Bronchial epithelial cell (primary cell): ENCODE measurements around the gene AATK. TPM values are rescaled to one million over a fixed set of nuclear protein-coding genes. Genes with fewer than 3 reads are reported as not detected.

Source experiments
- DNase-seq: peaks from one replicate; pipeline ENCODE4 v3.0.0-alpha.2; 2010; ENCODE audit warnings: low read depth
- FAIRE-seq: peaks from 2 replicates; lab custom pipeline; 2011; peaks lifted over from hg19 to GRCh38; lab: Jason Lieb, UNC
- H3K27me3 ChIP-seq: 2 replicates; pipeline ENCODE4 v1.5.1; 2011; ENCODE audit warnings: low read length; ENCODE audit not compliant: control insufficient read depth, insufficient read depth
- H3K36me3 ChIP-seq: 2 replicates; pipeline ENCODE4 v1.5.1; 2011; ENCODE audit warnings: low read length; ENCODE audit not compliant: control insufficient read depth, insufficient read depth
- H3K4me3 ChIP-seq: 2 replicates; pipeline ENCODE4 v1.5.1; 2011; ENCODE audit warnings: mild to moderate bottlenecking, low read depth, low read length, control low read depth
- CTCF ChIP-seq: IDR thresholded peaks from 2 replicates; pipeline ENCODE4 v1.5.1; 2011; ENCODE audit warnings: mild to moderate bottlenecking, moderate library complexity, low read length, control low read depth, inconsistent platforms; ENCODE audit not compliant: insufficient read depth, severe bottlenecking
- total RNA-seq: library from RNA; depleted of rRNA; stranded (reverse); fragments of >200 nt; gene quantifications from 2 replicates; pipeline ENCODE4 v1.2.1, GENCODE V29; 2014

Gene AATK
- total RNA-seq, 1 donor from 2014 or later: 0.79 TPM

DNA sequence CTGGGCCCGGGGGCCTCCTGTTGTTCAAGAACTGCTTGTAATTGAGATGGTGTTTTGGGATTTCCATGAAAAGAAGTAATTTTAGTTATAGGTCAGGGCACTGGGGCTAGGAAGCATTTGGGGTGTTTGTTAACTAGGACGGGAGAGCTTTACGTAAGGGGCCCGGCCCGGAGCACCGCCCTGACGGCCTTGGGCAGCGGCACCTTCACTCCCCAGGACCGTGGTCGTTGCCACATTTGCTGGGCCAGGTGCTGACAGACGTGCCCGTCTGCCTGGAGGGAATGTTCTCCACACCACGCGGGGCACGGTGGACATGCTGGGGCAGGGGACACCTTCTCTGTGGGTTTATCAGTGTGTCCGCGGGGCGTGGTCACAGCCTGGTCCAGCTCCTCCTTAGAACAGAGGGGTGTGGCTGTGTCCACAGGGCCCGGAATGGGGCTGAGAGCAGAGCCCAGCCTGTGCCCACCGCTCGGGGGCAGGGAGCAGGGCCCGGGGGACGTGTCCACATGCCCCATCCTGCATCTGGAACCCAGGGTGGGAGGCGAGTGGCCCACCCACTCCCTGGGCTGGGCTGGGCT is 73.4 kb downstream of the AATK start:
- no peaks in the 10 kb centered on the region for H3K27me3 ChIP-seq
- DNase-seq (peak; percentile 37), FAIRE-seq (no peak)
- H3K36me3 ChIP-seq: peaks cover 12% of the 10 kb centered on the region
- TF ChIP-seq CTCF: no peak
- H3K4me3 ChIP-seq: no peak overlapping the region

DNA sequence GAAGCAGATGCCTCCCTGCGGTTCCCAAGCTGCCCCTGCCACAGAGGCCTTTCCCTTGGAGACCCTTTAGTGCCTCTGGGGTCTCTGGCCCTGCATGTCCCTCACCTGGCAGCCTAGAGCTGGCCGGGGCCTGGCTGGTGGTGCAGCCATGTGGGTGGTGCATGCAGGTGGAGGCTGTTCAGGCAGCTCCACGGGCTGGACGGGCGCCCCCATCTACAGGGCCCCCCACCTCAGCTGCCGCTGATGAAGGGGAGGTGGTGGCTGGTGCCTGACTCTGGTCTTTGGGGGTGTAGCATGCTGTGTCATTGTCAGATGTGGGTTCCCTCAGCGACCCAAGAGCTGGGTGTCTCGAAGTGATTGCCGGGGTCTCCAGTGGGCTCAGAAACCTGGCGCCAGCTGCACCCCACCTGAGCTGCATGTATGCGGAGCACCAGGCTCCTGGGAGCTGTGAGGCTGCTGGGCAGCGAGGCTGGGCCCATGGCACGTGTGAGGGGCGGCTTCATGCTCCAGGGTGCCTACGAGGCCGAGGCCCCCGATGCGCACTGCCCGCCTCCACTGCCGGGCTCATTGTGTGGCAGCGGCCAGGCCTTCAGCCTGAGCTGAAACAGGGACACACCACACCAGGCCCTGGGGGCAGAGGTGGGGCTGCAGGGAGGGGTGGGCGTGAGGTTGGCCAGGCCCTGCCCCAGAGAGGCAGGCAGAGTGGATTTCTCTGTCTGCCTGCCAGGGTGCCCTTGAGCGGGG is 74.1 kb downstream of the AATK start:
- peaks cover 14% of the 10 kb centered on the region for H3K36me3 ChIP-seq
- no peak for FAIRE-seq
- DNase-seq: no peak
- no peak overlapping the region for H3K4me3 ChIP-seq
- no peaks in the 10 kb centered on the region for H3K27me3 ChIP-seq
- no peak for TF ChIP-seq CTCF

GRCh38 chr17:81091154-81091553 is 74.9 kb downstream of the AATK start:
- no peak overlapping the region for H3K4me3 ChIP-seq
- no peak for TF ChIP-seq CTCF
- H3K36me3 ChIP-seq: peaks cover 18% of the 10 kb centered on the region
- no peak for DNase-seq
- no peaks in the 10 kb centered on the region for H3K27me3 ChIP-seq
- no peak for FAIRE-seq

- no peaks in the 10 kb centered on the region for H3K27me3 ChIP-seq
- H3K36me3 ChIP-seq: peaks cover 19% of the 10 kb centered on the region
- DNase-seq: peak; percentile 61
- peak; percentile 18 for FAIRE-seq
- no peak for TF ChIP-seq CTCF
- H3K4me3 ChIP-seq: no peak overlapping the region
Measured at GRCh38 chr17:81090361-81091136, 75.5 kb downstream of the AATK start.

DNA sequence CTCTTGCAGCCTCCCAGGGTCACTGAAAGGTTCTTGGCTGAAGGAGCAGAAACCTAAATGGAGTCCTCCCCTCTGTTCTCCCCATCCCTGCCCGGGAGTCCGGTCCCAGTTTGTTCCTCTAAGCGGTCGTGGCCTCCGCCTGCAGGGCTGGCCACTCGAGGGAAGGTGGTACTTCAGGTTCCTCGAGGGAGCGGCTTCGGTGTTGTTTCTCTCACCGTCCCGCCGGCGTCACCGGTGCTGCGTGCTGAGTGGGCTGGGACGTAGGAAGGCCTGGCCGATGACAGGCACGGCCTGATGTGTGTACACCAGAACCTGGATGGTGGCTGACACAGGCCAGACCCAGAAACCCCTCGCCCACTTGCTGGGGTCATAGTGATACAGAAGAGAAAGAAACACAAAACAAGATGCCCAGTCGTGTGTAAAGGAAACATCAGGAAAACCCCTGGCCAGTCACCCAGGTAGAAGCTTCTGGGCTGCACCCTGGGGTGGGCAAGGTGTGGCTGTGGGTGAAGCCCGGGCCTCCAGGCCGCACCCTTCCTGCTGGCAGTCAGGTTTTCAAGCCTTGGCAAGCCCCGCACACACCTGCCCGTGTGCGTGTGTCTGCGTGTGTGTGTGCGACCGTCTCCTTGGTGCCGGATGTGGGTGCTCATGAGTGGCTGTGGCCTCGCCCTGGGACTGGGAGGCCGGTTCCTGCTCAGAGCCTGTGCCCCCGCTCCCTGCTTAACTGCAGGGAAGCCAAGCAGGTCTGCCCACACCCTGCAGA is 79.1 kb downstream of the AATK start:
- Histone ChIP-seq H3K36me3 (peaks cover 29% of the 10 kb centered on the region), H3K4me3 (no peak overlapping the region), H3K27me3 (no peaks in the 10 kb centered on the region)
- TF ChIP-seq CTCF: no peak
- DNase-seq: peak; percentile 91
- peak; percentile 98 for FAIRE-seq
